ENCODE data around the gene PRRG1. TPM values are rescaled to one million over a fixed set of nuclear protein-coding genes. Genes with fewer than 3 reads are reported as not detected.
"Not testable (repeated sequence)": the region's sequence is repeated elsewhere in the genome, so short reads cannot be mapped to it uniquely, and the experiment has no call there.

The PRRG1 gene
- total RNA-seq, 1 donor from 2014 or later = 16.0 TPM

DNA sequence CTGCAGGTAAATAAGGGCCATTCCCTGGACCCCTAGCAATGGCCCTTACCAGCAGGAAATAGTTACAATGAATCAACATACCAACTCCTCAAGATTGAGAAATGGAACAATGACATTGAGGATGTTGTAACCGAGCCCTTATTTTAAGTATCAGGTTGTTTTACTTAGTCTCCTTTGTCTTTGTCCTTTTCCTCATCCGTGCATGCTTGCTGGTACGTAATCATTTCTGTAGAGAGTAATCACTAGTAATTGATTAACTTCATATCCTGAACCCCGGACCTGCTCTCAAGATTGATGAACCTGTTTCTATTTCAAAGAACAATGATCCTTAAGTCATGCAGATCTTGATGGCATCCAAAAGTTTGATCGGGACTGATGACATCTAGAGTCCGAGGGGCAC lies 123.7 kb downstream of the PRRG1 start:
- DNase-seq = no peak

DNA sequence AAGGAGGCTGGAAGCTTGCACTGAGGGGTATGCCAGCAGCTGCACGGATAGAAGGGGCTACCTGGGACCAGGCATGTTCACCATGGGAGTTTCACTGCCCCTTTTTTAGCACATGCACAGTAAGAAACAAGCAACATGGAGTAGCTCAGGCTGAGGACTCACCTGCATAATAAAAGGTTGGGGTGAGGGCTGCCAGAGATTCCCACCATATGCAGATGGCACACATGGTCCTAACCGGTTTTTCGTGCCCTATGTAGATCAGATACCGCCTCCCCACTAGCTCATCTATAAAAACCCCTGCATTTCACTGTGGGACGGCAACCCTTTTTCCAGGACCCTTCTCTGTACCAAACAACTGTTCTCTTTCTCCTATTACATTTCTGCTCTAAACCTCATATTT lies 125.3 kb downstream of the PRRG1 start:
- no peak for DNase-seq

DNA sequence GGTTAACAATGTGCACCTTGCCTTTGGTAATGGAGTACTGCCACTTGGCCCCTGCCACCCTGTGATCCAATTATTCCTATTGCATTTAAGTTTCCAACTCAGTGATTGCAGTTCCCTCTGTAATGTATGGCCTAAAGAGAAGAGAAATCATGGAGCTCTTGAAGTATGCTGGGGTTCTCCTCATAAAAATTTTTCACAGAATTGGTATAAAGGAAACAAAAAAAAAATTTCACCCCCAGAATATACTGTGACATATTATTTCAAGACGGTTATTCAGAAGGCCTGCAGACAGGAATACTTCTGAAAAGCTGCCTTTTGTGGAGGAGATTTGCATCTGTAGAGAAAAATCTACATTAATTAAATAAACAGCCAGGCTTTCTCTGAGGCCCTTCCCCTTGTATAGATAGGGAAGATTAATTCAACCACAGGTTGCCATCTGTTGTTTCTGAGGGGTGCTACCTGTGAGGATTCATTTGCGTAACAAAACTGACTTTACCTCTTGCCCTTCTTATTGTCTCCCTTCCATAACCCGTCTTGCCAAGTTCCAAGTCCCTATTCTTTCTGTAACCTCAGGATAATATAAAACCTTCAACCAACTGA lies 127.5 kb downstream of the PRRG1 start:
- DNase-seq = no peak

DNA sequence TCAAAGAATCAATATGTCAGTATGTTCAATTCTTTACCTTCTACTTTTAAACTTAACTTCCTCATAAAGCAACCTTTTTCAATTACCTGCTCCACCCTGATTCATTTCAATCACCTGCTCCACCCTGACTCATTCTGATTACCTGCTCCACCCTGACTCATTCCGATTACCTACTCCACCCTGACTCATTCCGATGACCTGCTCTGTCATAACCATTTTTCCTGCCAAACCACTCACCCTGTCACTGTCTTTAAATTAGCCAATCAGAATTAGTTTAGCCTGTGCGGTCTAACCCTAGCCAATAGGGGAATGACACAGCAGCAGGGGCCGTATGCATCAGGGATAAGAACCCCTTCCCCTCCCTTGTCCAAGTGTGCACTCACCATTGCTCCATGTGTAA lies 135.2 kb downstream of the PRRG1 start:
- not testable (repeated sequence) for DNase-seq

DNA sequence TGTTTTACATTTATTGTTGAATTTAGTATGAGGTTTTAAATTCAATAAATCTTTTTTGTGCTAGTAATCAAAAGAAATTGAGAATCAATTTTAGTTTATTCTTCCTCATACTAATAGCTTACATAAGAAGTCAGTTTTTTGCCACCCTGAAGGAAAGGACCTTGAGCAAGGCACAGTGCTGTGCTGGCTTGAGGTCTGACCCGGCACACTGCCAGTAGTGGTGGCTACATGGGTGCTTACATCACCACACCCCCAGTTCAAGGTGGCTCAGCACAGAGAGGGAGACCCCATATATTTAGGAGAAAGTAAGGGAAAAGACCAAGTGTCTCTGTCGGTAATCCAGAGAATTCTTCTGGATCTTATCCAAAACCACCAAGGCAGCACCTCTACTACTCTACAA lies 136.3 kb downstream of the PRRG1 start:
- DNase-seq = no peak

DNA sequence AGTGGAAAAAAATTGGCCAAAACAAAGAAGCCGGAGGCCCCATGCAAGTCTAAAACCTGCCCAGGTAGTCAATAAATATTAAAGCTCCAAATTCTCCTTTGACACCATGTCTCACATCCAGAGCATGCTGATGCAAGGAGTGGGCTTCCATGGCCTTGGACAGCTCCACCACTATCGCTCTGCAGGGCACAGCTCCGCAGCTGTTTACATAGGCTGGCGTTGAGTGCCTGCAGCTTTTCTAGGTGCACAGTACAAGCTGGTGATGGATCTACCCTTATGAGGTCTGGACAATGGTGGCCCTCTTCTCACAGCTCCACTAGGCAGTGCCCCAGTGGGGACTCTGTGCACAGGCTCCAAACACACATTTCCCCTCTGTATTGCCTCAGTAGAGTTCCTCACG lies 138.1 kb downstream of the PRRG1 start:
- no peak for DNase-seq

DNA sequence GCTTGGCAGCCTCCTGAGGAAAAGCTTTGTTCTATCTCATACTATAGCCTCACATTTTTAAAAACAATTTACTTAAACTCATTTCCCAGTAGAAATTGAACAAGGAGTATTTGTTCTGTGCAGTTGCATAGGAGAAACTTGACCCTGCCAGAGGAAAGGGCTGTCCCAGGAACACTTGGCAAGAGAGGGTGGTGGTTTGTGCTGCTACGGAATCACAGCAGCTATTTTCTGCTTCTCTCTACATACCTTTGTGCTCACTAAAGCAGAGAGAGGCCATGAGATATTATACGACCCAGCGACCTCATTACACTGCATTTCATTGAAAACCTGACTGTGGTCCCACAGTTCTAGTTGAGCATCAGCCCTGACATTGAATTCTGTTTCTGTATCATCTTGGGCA lies 139.2 kb downstream of the PRRG1 start:
- no peak for DNase-seq

DNA sequence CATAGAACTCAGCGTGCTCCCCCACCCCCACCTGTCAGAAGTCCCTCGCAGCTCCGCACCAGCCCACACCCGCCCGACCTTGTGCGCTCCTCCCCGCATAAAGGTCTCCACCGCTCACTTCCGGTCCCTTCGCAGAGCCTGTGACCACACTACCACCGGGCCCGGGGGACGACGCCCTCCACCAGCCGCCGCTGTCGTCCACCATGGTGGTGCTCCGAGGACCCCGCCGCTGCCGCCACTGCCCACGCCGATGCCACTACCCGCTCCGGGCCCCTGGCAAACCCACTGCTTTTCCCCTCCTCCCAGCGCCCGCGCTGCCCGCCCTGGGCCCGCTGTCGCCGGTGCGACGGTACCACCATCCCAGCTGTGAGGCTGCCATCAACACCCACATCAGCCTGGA lies 142.5 kb downstream of the PRRG1 start:
- DNase-seq = no peak

DNA sequence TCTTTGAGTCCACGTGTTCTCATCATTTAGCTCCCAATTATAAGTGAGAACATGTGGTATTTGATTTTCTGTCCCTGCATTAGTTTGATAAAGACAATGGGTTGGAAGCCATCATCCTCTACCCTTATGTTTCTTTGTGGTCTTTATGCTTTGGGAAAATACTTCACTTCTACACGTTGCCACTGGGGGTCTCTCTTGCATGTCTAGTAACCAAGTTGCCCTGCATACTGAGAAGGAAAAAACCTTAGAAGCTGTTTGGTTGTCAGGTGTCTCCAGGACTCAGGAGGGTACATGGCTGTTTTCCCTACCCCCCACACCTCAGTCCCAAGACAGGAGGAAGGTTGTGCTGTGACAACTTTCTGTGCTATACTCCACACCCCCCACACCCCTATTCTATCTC lies 146.6 kb downstream of the PRRG1 start:
- not testable (repeated sequence) for DNase-seq

DNA sequence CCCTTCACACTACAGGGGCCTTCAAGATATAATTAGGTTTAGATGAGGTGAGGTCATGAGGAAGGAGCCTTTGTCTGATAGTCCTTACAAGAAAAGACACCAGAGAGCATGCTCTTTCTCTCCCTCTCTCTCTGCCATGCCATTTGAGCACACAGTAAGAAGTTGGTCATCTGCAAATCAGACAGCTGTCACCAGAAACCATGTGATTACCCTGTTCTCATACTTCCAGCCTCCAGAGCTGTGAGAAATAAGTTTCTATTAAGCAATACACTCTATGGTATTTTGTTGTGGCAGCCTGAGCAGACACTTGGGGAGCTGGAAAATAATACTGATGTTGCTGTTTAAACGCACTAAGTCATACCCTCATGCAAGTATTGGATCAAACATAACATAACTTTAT lies 148.0 kb downstream of the PRRG1 start:
- not testable (repeated sequence) for DNase-seq

DNA sequence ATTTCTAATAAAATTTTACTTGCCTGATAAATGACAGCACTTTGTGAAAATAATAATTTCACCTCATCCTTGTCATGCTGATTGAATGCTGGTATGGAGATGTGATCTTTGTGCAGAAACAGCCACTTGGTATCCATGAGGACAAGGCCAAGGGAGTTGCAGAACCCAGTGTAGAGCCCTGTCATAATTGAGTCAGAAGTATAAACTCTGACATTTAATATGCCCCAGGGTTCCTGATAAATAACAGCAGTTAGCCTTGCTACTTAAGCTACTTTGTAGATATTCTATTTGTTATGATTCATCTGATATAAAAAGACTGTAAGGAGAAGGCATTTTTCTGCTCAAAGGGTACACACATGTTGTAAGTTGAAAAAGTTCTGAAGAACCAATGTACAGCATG lies 149.2 kb downstream of the PRRG1 start:
- not testable (repeated sequence) for DNase-seq

DNA sequence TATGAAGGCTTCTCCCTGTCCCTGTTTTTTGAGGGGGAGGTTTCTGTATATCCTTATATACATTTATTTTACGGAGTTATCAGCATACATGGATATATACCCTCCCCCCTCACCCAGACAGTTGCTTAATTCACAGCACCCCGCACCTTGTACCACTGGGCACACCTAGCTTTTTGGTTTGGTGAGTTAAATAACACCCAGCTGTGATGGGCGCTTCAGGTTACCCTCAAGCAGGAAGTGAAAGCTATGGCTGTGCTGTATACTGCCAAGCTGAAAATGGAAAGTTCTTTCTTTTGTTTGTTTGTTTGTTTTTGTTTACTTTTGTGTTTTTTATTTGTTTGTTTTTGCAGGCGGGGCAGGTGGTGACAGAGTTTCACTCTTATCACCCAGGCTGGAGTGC lies 150.5 kb downstream of the PRRG1 start:
- not testable (repeated sequence) for DNase-seq

DNA sequence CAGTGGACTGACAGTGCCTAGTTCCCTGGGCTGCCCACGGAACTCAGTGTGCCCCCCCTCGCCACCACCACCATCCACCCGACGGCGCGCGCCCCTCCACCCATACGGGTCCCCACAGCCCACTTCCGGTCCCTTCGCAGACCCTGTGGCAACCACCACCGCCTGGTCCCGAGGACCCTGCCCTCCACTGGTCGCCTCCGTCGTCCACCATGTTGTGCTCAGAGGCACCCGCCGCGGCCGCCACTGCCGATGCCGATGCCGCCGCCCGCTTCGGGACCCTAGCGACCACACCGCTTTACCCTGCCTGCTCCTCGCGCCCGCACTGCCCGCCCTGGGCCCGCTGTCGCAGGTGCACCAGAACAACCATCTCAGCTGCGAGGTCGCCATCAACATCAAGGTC lies 155.8 kb downstream of the PRRG1 start:
- DNase-seq = no peak

Other genes starting within 250 kb of the PRRG1 start
- gene LANCL3, start 222.3 kb downstream of the PRRG1 start, total RNA-seq = 0.51 TPM

All from tongue (tissue), 2 donors.